ENCODE measurements around the gene DPP4.

Gene DPP4

GRCh38 chr2:162007447-162008040, 66.5 kb downstream of the DPP4 start:
- no peak overlapping the region for H3K4me3 ChIP-seq (ENCODE audit: control insufficient read depth, low read depth, low read length)
- no peak for DNase-seq (ENCODE audit: low read depth)
- peak; percentile 42 for TF ChIP-seq CTCF (IDR thresholded peaks at IDR 0.05; ENCODE audit: control insufficient read depth, insufficient read depth, low read depth, low read length, missing control alignments)

DNA sequence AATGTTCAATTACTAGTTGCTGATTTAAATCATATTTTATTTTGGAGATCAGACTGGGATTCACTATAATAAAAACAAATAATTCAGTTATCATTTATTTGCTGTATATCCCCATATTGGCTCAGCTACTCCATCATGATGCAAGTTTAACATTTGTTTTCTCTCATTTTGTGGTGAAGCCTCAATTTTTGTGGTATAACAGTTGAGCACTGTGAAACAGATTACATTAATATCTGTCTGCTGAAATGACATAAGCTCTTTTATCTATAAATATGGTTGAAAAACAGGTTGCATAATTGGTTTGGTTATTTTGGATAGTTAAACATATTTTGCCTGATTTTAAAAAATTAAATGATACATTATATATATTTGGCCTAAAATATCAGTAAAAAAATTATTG, 67.7 kb downstream of the DPP4 start:
- no peak for TF ChIP-seq CTCF (IDR thresholded peaks at IDR 0.05; ENCODE audit: control insufficient read depth, insufficient read depth, low read depth, low read length, missing control alignments)
- H3K4me3 ChIP-seq (ENCODE audit: control insufficient read depth, low read depth, low read length) = no peak overlapping the region
- DNase-seq (ENCODE audit: low read depth) = no peak

DNA sequence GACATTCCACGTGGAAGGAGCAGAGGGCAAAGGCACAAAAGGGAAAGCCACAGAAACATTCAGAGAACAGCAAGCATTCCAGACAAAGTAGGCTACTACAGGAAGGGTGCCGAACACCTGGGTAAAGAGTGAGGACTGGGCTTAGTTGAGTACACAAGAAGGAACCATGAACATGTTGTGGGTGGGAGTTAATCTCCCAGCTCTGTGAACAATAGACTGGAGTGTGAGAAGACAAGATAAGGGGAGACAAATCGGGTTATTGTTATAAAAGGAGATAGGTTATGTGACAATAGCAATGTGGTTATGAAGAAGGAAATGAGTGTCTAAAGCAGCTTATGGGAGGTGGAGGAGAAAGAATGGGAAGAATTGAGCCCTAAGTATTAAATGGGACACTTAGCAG, 70.0 kb downstream of the DPP4 start:
- TF ChIP-seq CTCF (IDR thresholded peaks at IDR 0.05; ENCODE audit: control insufficient read depth, insufficient read depth, low read depth, low read length, missing control alignments) = no peak
- no peak overlapping the region for H3K4me3 ChIP-seq (ENCODE audit: control insufficient read depth, low read depth, low read length)
- no peak for DNase-seq (ENCODE audit: low read depth)

- DNase-seq (ENCODE audit: low read depth) = no peak
- H3K4me3 ChIP-seq (ENCODE audit: control insufficient read depth, low read depth, low read length) = no peak overlapping the region
- TF ChIP-seq CTCF (IDR thresholded peaks at IDR 0.05; ENCODE audit: control insufficient read depth, insufficient read depth, low read depth, low read length, missing control alignments) = no peak
Measured at GRCh38 chr2:162002623-162003235, 71.3 kb downstream of the DPP4 start.

- TF ChIP-seq CTCF (IDR thresholded peaks at IDR 0.05; ENCODE audit: control insufficient read depth, insufficient read depth, low read depth, low read length, missing control alignments) = no peak
- no peak overlapping the region for H3K4me3 ChIP-seq (ENCODE audit: control insufficient read depth, low read depth, low read length)
- no peak for DNase-seq (ENCODE audit: low read depth)
Measured at GRCh38 chr2:162000431-162000830, 73.6 kb downstream of the DPP4 start.

GRCh38 chr2:161999321-161999720, 74.7 kb downstream of the DPP4 start:
- no peak for DNase-seq (ENCODE audit: low read depth)
- no peak for TF ChIP-seq CTCF (IDR thresholded peaks at IDR 0.05; ENCODE audit: control insufficient read depth, insufficient read depth, low read depth, low read length, missing control alignments)
- H3K4me3 ChIP-seq (ENCODE audit: control insufficient read depth, low read depth, low read length) = no peak overlapping the region

Data from AG09309 (cell line).